Measurements from ENCODE around the gene CD96. TPM values are rescaled to one million over a fixed set of nuclear protein-coding genes. Genes with fewer than 3 reads are reported as not detected.
A peak's percentile ranks its signal among the peaks of the same experiment; 100 is the strongest.

CD96 gene
- total RNA-seq, 2 experiments from 2014 or later, result not detected

DNA sequence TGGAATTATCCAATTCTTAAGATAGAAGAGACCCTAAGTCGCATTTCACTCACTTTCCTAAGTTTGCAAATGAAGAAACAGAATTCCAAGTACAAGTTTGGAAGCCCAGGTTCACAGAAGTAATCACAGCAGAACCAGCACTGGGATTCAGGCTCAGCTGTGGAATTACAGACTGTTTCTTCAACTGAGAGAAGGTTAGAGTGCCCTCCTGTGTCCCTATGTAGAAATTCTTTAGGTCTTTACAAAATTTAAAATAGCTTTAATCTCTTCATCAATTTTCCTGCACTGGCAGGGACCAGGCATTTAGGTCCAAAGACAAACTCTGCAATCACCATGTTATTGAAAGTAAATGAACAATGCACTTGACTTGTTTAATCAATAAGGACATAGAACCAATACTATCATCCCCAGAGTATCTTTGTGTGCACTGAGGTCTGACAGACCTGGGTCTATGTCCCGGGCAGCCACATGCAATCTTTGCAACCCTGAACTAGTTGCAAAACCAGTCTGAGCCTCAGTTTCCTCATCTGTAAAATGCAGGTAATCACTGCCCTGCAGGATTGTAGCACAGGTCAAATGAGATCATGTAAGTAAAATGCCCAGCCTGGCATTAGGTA lies 149.4 kb downstream of the CD96 start:
- H3K79me2 ChIP-seq (ENCODE audit: insufficient read depth, low read depth, low read length), result no peaks in the 10 kb centered on the region
- no peaks in the 10 kb centered on the region for H3K36me3 ChIP-seq (ENCODE audit: insufficient read depth, low read length)
- intact Hi-C loops (cut with micrococcal nuclease; ENCODE audit: unreplicated experiment), result loop anchor here (1.0 kb wide), 1 partner anchor 22 kb away; no protein-coding TSS in a partner anchor
- H3K4me3 ChIP-seq (ENCODE audit: low read depth, low read length, poor library complexity, severe bottlenecking), result no peak overlapping the region
- H3K4me2 ChIP-seq (ENCODE audit: low read length), result no peak overlapping the region
- H3K27ac ChIP-seq (ENCODE audit: low read depth, low read length, poor library complexity, severe bottlenecking), result no peak overlapping the region
- BruUV-seq (replicated peaks), result no TSS peak
- no peak overlapping the region for H2AFZ ChIP-seq (ENCODE audit: low read length)
- H4K20me1 ChIP-seq (ENCODE audit: insufficient read depth, low read length), result peaks cover 7% of the 10 kb centered on the region
- H3K9me2 ChIP-seq (ENCODE audit: insufficient read depth, low read length), result no peaks in the 10 kb centered on the region
- ChIA-PET CTCF (ENCODE audit: unreplicated experiment) (interaction anchor here (0.6 to 2.4 kb wide), 2 partner anchors 22 to 24 kb away, joined by 3 to 10 read pairs; no protein-coding TSS in a partner anchor), POLR2A (interaction anchor here (1.0 to 1.8 kb wide), 4 partner anchors 10 to 22 kb away, joined by 3 to 7 read pairs (median 4); no protein-coding TSS in a partner anchor)
- no peaks in the 10 kb centered on the region for H3K9me3 ChIP-seq (ENCODE audit: low read length)
- TF ChIP-seq, protein P1, sequence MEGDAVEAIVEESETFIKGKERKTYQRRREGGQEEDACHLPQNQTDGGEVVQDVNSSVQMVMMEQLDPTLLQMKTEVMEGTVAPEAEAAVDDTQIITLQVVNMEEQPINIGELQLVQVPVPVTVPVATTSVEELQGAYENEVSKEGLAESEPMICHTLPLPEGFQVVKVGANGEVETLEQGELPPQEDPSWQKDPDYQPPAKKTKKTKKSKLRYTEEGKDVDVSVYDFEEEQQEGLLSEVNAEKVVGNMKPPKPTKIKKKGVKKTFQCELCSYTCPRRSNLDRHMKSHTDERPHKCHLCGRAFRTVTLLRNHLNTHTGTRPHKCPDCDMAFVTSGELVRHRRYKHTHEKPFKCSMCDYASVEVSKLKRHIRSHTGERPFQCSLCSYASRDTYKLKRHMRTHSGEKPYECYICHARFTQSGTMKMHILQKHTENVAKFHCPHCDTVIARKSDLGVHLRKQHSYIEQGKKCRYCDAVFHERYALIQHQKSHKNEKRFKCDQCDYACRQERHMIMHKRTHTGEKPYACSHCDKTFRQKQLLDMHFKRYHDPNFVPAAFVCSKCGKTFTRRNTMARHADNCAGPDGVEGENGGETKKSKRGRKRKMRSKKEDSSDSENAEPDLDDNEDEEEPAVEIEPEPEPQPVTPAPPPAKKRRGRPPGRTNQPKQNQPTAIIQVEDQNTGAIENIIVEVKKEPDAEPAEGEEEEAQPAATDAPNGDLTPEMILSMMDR (conservative IDR thresholded peaks at IDR 0.05; ENCODE audit: low read length), result peak; percentile 77
- TF ChIP-seq EZH2phosphoT487 (IDR thresholded peaks at IDR 0.05; ENCODE audit: borderline replicate concordance, low read depth, low read length), result no peak
- no peaks in the 10 kb centered on the region for H3K4me1 ChIP-seq (ENCODE audit: insufficient read depth, low read length, poor library complexity, severe bottlenecking)
- peak; percentile 30 for DNase-seq (ENCODE audit: low spot score)

DNA sequence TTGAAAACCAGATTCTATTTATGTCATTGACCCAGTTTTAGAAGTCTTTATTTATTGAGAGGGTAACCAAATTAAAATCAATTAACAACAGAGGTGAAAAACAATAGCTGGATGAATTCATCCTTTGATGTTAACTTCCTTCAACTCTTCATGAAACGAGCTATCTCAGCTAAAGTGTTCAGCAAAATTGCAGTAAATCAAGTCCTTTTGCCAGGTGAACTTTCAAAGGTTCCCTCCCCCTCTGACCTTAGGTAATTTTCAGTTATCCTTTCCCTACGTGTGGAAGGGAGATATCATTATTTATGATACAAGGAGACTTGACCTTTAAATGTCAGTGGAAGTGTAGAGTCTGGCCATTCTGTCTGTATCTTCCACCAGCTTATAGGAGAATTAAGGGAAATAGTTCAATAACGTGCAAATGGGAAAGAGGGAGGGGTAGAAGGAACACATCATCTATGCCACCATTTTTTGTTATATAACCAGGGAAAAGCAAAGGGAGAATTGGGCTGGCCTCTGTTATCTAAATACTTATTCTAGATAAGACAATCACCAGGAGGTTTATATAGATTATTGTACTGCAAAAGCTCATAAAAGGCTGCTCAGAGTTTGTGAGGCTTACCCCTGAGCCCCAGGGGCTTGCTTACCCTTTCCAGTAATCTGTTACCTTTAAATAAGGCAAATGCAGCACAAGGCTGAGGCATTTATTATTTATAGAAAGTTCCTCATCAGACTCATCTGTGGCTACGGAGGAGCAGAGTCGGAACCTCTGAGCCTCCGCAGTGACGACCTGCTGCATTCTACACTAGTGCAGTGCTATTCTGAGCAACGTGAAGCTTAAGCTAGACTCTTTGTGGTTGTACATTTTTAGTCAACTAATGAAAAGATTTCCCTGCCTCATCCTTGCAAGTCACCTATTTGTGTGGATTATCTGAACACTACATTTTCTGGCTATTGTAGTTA lies 150.9 kb downstream of the CD96 start:
- H3K4me2 ChIP-seq (ENCODE audit: low read length), result no peak overlapping the region

More for the DNA sequence above, 150.9 kb downstream of the CD96 start:
- Histone ChIP-seq H3K27ac (ENCODE audit: low read depth, low read length, poor library complexity, severe bottlenecking) (no peak overlapping the region), H3K36me3 (ENCODE audit: insufficient read depth, low read length) (no peaks in the 10 kb centered on the region), H3K79me2 (ENCODE audit: insufficient read depth, low read depth, low read length) (no peaks in the 10 kb centered on the region), H3K9me2 (ENCODE audit: insufficient read depth, low read length) (no peaks in the 10 kb centered on the region), H3K9me3 (ENCODE audit: low read length) (no peaks in the 10 kb centered on the region), H2AFZ (ENCODE audit: low read length) (no peak overlapping the region), H3K4me1 (ENCODE audit: insufficient read depth, low read length, poor library complexity, severe bottlenecking) (no peaks in the 10 kb centered on the region), H3K4me3 (ENCODE audit: low read depth, low read length, poor library complexity, severe bottlenecking) (no peak overlapping the region), H4K20me1 (ENCODE audit: insufficient read depth, low read length) (peaks cover 7% of the 10 kb centered on the region)
- intact Hi-C loops (cut with micrococcal nuclease; ENCODE audit: unreplicated experiment), result no loop called here
- BruUV-seq (replicated peaks), result no TSS peak
- no peak for DNase-seq (ENCODE audit: low spot score)
- CTCF ChIA-PET (ENCODE audit: unreplicated experiment), result interaction anchor here (1.6 kb wide), 1 partner anchor 23 kb away, joined by 4 read pairs; no protein-coding TSS in a partner anchor
- TF ChIP-seq, protein P1 (conservative IDR thresholded peaks at IDR 0.05; ENCODE audit: low read length), result no peak
- no peak for TF ChIP-seq EZH2phosphoT487 (IDR thresholded peaks at IDR 0.05; ENCODE audit: borderline replicate concordance, low read depth, low read length)
- POLR2A ChIA-PET, result interaction anchor here (0.8 to 1.8 kb wide), 7 partner anchors 11 to 25 kb away, joined by 3 to 9 read pairs (median 3); no protein-coding TSS in a partner anchor

All from OCI-LY7 (cell line).